HG02763 (cell line): ENCODE measurements around the gene CHMP4A.

ENCODE experiments used
- ATAC-seq: cut with Tn5 transposase; IDR thresholded peaks from one replicate; pipeline ENCODE4 v1.9.1; 2021; ENCODE audit warnings: mild to moderate bottlenecking, moderate library complexity; ENCODE audit not compliant: unreplicated experiment

Gene CHMP4A

DNA sequence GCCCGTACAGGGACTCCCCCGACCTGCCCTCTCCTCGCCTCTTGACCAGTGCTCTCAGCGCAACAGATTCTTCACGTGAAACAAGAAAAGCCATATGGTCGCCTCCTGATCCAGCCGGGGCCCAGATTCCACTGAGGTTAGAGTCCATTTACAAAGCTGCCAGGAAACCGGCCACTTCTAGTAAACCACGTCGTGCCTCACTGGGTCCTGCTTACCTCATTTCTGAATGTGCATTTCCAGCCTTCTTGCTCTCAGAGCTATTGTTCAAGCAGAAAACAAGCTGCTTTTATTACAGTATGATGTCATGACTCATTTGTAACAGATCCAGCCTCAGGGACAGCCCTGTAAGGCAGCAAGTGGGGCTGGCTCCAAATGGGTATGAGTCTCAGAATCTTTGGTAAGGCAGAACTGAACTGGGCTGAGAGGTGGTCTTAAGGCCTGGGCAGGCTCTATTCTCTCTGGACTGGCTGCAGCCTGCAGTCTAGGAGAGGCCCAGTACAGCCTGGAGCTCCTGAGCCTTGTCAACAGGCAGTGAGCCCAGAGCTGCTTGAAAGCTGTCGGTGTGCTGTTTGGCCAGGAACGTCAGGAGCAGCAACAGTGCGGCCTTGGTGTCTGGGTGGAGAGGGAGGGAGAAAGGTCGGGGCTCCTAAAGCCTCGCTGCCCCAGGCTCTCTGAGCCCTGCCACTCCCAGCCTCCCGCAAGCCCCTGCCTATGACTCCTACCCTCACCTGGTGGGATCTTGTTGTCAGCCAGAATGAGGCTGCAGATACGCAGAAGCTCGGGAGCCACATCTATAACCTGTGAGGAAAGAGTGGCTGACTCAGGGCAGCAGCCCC is 33.1 kb downstream of the CHMP4A start:
- no peak for ATAC-seq

DNA sequence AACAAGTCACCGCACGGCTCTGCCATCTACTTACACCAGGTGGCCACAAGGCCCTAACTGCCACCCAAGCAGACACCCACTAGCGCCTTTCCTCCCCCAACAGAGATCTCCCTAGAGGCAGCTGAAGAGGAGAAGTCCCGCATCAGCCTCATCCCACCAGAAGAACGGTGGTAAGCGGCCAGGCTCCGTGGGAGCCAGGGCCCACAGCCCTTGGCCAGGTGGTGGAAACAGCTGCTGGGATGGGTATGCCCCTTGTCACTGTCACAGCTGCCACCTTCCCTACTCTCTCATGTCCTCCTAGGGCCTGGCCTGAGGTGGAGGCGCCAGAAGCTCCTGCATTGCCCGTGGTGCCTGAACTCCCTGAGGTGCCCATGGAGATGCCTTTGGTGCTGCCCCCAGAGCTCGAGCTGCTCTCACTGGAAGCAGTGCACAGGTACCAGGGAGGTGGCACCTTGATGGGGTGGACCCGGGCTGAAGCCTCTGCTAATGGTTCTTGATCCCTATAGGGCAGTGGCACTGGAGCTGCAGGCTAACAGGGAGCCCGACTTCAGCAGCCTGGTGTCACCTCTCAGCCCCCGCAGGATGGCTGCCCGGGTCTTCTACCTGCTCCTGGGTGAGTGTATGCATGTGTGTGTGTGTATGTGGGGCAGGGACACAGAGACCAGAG is 33.9 kb downstream of the CHMP4A start:
- no peak for ATAC-seq

DNA sequence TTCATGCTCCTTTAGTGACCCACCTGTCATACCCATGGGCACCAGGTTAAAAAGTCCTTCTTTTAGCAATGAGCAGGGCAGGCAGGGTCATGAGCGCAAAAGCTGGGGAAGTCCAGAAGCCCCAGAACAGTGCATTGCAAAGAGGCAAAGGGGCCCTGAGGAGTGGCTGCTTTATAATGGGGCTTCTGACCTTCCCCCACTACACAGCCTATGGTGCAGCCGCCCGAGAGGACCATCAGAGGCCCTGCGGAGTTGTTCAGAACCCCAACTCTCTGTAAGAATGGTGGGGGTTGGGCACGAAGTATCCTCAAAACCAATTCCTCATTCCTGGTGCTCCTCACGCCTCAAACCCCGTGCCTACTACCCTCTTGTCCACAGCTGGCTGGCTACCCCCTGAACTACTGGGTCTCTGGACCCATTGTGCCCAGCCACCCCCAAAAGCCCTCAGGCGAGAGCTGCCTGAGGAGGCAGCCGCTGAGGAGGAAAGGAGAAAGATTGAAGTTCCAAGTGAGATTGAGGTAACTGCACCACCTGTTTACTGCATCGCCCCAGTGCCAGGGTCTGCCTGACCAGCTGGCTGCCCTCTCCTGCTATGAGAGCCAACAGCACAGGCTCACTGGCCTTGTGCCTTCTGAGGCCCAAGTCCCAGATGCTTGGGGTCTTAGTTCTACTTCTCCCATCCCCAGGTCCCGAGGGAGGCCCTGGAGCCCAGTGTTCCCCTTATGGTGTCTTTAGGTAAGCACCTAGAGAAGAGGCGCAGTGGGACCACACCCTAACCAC is 34.7 kb downstream of the CHMP4A start:
- no peak for ATAC-seq

DNA sequence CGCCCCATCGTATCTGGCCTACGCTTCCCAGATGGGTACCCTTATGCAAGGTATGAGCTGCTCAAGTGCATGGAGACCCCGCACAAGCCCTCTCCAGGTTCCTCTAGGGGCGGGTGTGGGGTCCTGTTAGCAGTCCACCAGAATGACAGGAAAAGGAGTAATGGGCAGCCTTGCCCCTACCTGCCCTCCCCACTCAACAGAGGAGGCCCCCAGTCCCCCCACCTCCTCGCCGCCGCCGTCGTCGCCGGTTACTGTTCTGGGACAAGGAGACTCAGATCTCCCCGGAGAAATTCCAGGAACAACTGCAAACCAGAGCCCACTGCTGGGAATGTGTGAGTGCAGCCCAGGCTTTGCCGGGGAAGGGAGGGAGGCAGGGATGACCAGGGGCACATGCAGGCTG is 35.4 kb downstream of the CHMP4A start:
- ATAC-seq, result no peak

DNA sequence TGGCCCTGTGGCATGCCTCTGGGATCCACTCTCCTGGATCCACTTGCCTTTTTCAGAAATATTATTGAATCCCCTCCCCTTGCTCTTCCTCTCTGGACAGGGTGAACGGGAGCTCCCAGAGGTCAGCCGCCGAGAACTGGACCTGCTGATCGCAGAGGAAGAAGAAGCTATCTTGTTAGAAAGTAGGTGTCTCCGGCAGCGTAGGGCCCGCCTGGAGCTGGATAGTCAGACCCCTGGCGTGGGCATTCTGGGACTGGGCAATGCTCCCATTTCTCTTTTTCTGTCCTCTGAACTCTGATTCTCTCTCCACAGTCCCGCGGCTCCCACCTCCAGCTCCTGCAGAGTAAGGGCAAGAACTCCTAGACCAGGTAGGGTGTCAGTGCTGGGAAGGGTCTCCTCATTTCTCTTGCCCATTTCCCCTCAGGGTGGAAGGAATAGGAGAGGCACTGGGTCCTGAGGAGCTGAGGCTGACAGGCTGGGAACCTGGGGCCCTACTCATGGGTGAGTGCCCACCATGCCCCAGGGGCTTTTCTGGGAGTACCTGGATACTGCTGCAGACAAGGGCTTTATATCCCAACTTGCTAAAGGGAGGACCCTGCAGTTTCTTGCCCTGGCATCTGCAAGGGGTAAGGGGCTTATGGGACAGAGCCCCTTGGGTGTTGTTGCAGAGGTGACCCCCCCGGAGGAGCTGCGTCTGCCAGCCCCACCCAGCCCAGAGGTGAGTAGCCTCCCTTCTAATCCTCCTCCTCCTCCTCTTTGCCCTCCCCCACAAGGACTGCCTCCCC is 36.1 kb downstream of the CHMP4A start:
- no peak for ATAC-seq

DNA sequence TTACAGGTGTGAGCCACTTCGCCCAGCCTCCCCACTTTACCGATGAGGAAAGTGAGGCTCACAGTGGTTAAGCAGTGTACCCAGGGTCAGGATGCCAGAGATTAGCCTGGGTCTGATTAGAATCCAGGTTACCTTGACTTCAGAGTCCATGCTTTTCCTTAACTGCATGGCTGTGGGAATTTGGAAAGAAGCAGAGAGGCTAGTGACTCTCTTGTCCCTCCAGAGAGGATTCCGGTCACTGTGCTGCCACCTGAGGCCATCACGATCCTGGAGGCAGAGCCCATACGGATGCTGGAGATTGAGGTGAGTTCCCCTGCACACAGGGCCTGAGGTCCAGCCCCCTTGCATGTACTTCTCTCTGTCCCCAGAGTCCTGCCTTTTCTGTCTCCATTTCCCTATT is 36.7 kb downstream of the CHMP4A start:
- no peak for ATAC-seq

DNA sequence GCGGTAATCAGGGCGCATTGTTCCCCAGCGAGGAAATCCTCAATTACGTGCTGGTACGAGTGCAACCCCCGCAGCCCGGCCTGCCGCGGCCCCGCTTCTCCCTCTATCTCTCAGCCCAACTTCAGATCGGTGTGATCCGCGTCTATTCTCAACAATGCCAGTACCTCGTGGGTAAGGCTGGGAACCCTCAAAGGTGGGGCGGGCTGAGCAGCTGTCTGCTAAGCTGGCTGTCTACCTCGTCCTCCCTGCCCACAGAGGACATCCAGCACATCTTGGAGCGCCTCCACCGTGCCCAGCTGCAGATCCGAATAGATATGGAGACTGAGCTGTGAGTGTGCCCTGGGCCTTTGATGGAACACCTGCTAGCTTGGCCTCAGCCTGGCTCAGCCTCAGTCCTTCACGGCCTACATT is 40.4 kb downstream of the CHMP4A start:
- ATAC-seq, result no peak

DNA sequence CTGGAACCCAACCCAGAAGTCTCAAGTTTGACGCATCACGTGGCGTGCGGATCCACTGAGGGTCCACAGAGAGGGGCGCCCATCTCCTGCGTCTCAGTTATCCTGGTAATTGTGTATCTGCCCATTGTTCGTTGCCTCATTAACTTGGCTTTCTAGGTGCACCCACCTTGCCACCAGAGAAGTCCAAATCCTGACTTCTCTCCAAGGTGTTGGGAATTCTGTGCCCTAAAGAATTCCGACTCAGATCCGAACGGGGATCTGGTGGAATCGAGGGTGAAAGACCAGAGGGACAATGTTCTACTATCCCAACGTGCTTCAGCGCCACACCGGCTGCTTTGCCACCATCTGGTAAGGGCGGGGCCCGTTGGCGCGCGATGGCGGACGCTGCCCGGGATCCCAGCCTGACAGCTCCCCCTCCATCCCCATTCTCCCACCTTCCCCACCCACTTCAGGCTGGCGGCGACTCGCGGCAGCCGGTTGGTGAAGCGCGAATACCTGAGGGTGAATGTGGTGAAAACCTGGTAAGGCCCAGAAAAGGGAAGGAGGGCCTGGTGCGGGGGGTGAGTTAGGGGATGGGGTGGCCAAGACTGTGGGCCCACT is 40.9 kb downstream of the CHMP4A start:
- ATAC-seq, result no peak

DNA sequence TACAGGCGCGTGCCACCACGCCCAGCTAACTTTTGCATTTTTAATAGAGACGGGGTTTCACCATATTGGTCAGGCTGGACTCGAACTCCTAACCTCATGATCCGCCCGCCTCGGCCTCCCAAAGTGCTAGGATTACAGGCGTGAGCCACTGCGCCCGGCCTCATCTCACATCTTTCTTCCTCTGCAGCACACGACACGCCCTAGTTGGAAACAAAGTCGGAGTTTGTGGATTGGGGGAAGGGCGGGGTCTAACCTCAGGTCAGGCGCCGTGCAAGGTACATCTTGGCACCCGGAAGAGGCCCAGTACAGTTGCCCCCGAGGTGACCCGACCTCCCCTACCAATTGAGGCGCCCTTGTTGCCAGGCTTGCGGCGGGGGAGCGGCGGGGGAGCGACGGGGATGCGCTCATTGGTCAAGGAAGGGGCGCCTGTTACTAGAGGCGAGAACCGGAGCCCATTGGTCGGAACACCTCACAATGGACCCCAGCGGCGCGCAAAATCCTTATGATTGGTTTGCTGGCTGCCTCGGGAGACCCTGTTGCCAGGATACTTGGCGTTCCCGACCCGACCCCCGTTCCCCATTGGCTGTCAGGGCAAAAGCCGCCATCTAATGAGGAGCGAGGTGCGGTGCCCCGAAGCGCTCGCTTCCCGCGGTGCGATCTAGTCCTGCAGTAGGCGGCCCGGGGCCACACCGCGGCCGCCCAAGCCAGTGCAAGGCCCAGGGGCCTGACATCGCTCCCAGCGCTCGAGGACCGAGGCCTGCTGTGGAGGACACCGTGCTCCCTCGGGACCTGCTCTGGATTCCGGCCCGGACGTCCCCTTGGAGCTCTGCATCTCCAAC is 41.6 kb downstream of the CHMP4A start, which contains the start of gene REC8:
Gene REC8, plus strand, starts transcription at position 659 of the 839 bp plus-strand sequence. CDS start 473 bp downstream, outside the sequence.
- ATAC-seq, result peak; percentile 77

DNA sequence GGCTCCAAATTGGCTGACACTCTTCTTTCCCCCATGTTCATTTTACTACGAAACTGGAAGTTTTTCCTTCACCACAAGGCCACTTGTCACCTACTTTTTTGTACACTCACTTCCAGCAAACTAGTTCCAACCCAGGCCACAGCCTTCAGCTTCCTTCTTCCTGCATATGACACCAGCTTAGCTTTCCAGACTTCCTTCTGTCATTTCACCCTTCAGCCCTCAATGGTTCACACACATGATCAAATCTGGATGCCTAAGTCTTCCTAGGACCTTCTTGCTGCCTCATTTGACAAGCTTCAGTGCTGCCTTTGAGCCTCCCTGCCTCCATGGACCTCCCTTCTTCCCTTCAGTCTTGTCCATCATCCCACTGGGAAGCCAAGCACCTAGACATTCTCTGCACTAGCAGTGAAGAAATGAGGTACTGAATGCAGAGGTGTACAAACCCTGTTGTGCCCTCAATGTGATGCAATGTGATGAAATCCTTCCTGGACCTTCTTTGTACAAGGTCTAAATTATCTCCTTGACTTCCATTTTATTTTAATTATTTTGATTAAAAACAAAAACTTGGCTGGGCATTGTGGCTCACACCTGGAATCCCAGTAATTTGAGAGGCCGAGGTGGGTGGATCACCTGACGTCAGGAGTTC is 45.7 kb downstream of the CHMP4A start:
- no peak for ATAC-seq

DNA sequence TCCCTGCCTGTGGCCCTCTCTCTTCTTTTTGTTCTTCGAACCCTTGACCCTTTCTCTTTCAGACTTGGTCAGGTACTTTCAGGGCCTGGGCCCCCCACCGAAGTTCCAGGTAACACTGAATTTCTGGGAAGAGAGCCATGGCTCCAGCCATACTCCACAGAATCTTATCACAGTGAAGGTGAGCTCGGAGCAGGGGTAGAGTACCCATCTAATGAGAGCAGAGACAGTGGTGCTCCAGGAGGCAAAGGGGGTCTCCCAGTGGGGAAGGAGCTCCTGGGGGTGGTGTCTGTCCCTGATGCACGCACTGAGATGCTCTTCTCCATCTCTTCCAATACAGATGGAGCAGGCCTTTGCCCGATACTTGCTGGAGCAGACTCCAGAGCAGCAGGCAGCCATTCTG is 47.5 kb downstream of the CHMP4A start:
- no peak for ATAC-seq

DNA sequence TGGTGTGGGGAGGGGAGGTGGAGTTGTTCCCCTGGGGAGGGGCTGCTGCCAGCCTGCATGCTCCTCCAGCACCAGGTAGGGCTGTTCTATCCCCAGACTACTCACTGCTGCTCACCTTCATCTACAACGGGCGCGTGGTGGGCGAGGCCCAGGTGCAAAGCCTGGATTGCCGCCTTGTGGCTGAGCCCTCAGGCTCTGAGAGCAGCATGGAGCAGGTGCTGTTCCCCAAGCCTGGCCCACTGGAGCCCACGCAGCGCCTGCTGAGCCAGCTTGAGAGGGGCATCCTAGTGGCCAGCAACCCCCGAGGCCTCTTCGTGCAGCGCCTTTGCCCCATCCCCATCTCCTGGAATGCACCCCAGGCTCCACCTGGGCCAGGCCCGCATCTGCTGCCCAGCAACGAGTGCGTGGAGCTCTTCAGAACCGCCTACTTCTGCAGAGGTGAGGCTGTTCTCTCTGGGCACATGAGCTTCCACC is 48.7 kb downstream of the CHMP4A start:
- ATAC-seq, result no peak

DNA sequence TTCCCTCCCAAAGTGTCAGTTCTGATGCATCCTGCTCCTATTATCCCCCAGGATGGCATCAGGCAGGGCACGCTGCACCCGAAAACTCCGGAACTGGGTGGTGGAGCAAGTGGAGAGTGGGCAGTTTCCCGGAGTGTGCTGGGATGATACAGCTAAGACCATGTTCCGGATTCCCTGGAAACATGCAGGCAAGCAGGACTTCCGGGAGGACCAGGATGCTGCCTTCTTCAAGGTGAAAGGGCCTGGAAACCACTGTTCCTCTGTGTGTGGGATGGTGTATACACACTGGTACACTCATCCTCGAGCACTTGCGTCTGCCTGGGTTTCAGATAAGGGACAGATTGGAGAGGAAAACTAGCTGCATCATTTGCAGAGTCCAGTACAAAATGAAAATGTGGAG is 51.2 kb downstream of the CHMP4A start:
- no peak for ATAC-seq

DNA sequence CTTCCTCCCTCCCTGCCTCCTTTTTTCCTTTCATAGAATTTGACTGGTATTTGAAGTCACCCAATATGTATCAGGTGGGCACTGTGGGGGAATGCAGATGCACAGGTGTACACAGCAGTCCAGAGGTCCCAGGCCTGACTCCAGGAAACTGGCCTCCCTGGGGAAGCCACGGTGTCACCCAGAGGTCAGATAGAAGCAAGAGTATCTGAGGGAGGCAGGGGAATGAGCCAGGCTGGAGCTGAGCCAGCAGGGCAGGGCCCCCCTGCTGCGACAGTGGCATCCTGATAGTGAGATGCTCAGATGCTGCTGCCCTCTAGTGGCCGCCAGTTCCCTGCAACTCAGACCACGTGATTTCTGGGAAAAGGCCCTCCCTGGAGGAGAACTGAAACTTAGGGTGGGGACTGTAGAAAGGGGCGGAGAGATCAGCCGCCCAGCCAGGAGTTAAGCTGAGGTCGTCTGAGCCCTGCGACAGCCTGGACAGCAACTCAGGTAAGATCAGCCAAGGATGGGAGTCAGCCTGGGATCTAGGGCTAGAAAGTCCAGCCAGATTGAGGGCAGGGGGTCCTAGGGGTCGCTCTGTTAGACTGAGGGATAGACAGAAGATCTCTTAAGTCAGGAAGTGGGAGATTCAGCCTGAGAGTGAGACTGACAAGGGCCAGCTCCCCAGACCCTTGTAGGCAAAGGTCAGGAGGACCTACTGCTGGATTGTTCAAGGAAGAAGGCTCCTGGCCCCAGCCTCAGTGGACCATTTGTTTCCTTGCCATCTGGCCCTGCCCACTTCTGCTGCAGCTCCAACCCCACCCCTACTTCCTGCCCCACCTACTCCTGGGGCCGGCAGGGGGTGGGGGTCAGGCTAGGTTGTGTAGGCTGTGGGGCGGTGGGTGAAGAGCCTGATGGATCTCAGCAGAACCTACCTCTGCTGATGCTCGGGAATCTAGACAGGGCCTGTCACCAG is 52.2 kb downstream of the CHMP4A start, which contains the start of gene IRF9:
Gene IRF9, plus strand, starts transcription at position 416 of the 955 bp plus-strand sequence. CDS start 880 bp downstream, outside the sequence.
- ATAC-seq, result peak; percentile 79

DNA sequence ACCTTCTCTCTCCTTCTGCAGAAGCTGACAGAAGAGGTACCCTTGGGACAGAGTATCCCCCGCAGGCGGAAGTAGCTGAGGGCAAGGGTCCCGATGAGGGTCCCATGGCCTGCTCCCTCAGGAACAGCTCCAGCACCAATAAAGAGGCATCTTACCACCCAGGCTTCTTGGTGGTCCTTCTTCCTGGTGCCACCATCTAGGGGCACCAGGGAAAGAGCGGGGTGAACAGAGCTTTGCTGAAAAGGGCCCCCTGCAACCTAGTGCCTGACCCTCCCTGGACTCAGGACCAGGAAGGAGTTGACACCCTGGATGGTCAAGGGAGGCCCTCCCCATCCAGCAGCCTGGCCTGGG is 52.8 kb downstream of the CHMP4A start:
- no peak for ATAC-seq

DNA sequence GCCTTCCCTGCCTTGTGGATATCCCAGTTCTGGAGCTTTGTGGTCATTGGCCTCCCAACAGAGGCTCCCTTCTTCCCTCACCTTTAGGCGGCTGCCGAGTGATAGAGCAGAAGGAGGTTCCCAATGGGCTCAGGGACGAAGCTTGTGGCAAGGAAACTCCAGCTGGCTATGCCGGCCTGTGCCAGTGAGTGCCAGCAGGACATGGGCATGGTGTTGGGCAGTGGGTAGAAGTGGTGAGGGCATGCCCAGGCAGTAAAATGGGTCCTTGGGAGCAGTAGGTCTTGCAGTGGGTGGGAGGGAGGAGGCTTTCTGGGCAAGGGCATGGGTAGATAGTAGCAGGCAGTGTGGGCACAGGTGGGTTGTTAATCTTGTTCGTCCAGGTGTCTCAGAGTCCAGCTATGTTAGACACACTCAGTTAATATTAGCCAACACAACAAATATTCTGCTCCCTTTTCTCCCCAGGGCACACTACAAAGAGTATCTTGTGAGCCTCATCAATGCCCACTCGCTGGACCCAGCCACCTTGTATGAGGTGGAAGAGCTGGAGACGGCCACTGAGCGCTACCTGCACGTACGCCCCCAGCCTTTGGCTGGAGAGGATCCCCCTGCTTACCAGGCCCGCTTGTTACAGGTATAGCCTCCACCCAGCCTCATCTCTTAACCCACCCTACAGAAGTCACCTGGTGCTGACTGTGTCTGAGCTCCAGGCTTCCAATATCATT is 53.4 kb downstream of the CHMP4A start:
- no peak for ATAC-seq
